ENCODE results near the gene OXT. TPM values are rescaled to one million over a fixed set of nuclear protein-coding genes. Genes with fewer than 3 reads are reported as not detected.

Gene OXT
- total RNA-seq, 1 experiment from 2014 or later = not detected

- no peak overlapping the region for H3K27ac Mint-ChIP-seq
- Histone ChIP-seq H2BK20ac (ENCODE audit: low read depth, low read length, poor library complexity, severe bottlenecking) (no peak overlapping the region), H4K91ac (ENCODE audit: insufficient read length, low read depth, low read length) (no peak overlapping the region), H2BK5ac (ENCODE audit: insufficient read length, low read length) (no peak overlapping the region), H2BK12ac (ENCODE audit: insufficient read length, low read depth, low read length) (no peak overlapping the region), H3K14ac (ENCODE audit: insufficient read depth, low read length) (no peak overlapping the region), H3K4me2 (ENCODE audit: insufficient read depth, insufficient read length, low read length) (no peak overlapping the region), H2AK5ac (ENCODE audit: insufficient read length, low read length) (no peak overlapping the region), H3K4ac (ENCODE audit: low read depth, low read length) (no peak overlapping the region), H4K5ac (ENCODE audit: insufficient read length, low read depth, low read length) (no peak overlapping the region), H2BK15ac (ENCODE audit: low read depth, low read length) (no peak overlapping the region), H3K56ac (ENCODE audit: insufficient read length, low read depth, low read length) (no peak overlapping the region), H2BK120ac (ENCODE audit: low read depth, low read length, poor library complexity, severe bottlenecking) (no peak overlapping the region), H3K23ac (ENCODE audit: insufficient read length, low read depth, low read length) (no peak overlapping the region), H3K79me1 (ENCODE audit: insufficient read depth, low read depth, low read length, poor library complexity, severe bottlenecking) (no peaks in the 10 kb centered on the region), H2AFZ (ENCODE audit: low read length) (no peak overlapping the region), H3K9me3 (ENCODE audit: control insufficient read depth, low read depth, low read length) (no peaks in the 10 kb centered on the region), H3K18ac (ENCODE audit: insufficient read length, low read depth, low read length) (no peak overlapping the region), H3K27ac (ENCODE audit: insufficient read length, low read depth, low read length) (no peak overlapping the region), H4K8ac (replicated peaks; ENCODE audit: insufficient read length, low read depth, low read length) (no peak overlapping the region), H3K23me2 (ENCODE audit: insufficient read length, low read depth, low read length, poor library complexity, severe bottlenecking) (no peaks in the 10 kb centered on the region), H3K27me3 (ENCODE audit: insufficient read depth, low read length) (no peaks in the 10 kb centered on the region), H3K4me1 (ENCODE audit: insufficient read depth, low read length) (no peaks in the 10 kb centered on the region), H3K79me2 (ENCODE audit: insufficient read depth, low read length) (no peaks in the 10 kb centered on the region), H4K20me1 (ENCODE audit: control insufficient read depth, insufficient read depth, insufficient read length) (no peaks in the 10 kb centered on the region), H3K9ac (ENCODE audit: extremely low read depth, insufficient read length, low read length) (no peak overlapping the region), H3T11ph (ENCODE audit: low read length) (no peak overlapping the region)
- no peaks in the 10 kb centered on the region for H3K9me3 Mint-ChIP-seq
- DNase-seq = no peak
- H3K36me3 Mint-ChIP-seq (ENCODE audit: insufficient read depth in 1 of 3, low read depth in 3 of 3) = peaks cover 16 to 56% (median 46%) of the 10 kb centered on the region in 3 experiments
- no peak for TF ChIP-seq CTCF (conservative IDR thresholded peaks at IDR 0.05)
- H3K4me1 Mint-ChIP-seq = no peaks in the 10 kb centered on the region
- no peaks in the 10 kb centered on the region; the same call in 1 of the 2 replicates for H3K27me3 Mint-ChIP-seq (ENCODE audit: low read depth)
- WGBS (ENCODE audit: extremely low coverage, insufficient read length, low lambda C conversion rate) = no CpG with 5 or more reads among the region's 8 CpGs
- H3K4me3 Mint-ChIP-seq = no peak overlapping the region
Observed at GRCh38 chr20:3032624-3033023, 38.8 kb upstream of the OXT start.
